LNCAP (cell line): ENCODE data around the gene RAET1G.

Experiments
- TF ChIP-seq, protein P1 (sequence below): fragments of 450-650 bp; IDR thresholded peaks from 2 replicates; pipeline ENCODE4 v1.5.1; 2017; ENCODE audit warnings: mild to moderate bottlenecking

The RAET1G gene

DNA sequence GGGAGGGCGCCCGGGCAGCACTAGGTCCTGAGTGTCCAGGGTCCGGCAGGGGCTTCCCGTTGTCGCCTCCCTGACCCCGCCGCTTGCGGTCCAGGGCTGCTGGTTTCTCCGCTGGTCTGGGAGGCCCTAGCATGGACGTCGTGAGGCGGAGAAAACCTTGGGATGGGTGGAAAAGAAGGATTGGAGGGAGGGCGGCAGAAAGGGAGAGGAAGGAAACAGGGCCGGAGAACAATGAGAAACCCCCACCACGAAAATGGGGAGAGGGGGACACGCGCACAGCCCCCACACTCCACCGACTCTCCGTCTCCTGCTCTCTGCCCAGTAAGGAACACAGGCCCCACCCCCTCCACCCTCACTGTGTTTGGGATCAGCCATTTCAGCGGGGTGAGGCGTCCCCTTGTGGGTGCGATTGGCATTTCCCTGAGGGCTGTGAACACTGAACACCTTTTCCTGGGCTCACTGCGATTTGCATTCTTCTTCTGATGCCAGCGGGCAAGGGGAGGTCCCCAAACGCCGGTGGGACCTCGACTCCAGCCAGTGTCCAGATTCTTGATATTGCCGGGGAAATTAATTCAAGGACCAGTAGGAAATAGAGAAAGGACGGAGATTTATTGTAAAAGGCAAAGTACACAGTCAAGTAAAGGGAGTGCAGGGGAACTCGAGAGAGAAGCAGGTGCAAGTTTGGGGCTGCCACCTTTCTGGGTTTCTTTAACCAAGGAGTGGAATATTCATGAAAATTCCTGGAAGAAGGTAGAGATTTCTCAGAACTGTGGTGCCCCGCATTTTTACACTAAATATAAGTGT, 3.3 kb upstream of the RAET1G start:
- TF ChIP-seq, protein P1, sequence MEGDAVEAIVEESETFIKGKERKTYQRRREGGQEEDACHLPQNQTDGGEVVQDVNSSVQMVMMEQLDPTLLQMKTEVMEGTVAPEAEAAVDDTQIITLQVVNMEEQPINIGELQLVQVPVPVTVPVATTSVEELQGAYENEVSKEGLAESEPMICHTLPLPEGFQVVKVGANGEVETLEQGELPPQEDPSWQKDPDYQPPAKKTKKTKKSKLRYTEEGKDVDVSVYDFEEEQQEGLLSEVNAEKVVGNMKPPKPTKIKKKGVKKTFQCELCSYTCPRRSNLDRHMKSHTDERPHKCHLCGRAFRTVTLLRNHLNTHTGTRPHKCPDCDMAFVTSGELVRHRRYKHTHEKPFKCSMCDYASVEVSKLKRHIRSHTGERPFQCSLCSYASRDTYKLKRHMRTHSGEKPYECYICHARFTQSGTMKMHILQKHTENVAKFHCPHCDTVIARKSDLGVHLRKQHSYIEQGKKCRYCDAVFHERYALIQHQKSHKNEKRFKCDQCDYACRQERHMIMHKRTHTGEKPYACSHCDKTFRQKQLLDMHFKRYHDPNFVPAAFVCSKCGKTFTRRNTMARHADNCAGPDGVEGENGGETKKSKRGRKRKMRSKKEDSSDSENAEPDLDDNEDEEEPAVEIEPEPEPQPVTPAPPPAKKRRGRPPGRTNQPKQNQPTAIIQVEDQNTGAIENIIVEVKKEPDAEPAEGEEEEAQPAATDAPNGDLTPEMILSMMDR: peak; percentile 92

DNA sequence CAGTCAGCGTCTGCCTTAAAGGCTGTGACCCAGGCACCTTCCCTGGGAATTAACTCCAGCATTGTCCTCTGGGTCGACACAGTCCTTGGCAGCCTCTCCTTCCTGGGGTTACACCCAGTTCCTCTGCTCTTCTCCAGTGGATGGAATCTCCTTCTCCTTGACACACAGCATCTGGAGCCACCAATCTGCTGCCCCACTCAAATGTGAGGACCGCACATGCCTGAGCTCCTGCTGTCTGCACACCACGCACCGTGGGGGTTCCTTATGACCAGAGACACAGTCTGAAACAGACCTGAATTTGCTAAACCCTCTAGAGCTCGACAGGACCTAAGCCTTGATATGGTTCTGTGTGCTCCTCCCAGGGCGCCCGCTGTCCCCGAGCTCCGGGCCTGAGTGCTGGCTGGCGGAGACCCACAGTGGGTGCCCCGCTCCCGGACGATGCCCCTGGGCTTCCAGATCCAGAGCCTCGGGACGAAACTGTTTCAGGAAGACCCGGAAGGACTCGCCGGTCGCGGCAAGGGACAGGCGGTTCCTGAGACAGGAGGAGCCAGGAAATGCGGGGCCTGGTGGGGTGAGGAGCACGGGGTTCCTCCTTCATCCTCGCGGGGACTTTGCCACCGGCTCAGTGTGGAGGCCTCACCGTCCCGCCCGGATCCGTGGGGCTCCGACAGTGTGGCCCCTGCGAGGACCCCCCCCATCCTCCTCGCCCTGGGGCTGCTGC, 2.5 kb upstream of the RAET1G start:
- TF ChIP-seq, protein P1: no peak

DNA sequence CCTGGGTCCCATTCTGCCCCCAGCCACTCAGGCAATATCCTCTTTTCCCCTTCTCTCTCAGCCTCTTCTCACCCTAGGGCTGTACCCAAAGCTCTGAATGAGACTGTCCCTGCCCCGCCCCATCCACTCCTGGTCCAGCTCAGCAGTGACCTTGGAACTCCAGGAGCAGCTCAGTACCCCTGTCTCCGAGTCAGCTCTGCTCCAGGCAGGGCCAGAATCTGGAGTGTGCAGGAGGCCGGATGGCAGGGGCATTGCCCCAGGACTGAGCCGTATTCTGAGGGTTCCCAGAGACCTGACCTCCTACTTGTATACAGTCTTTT, 2.0 kb upstream of the RAET1G start:
- TF ChIP-seq, protein P1: no peak

DNA sequence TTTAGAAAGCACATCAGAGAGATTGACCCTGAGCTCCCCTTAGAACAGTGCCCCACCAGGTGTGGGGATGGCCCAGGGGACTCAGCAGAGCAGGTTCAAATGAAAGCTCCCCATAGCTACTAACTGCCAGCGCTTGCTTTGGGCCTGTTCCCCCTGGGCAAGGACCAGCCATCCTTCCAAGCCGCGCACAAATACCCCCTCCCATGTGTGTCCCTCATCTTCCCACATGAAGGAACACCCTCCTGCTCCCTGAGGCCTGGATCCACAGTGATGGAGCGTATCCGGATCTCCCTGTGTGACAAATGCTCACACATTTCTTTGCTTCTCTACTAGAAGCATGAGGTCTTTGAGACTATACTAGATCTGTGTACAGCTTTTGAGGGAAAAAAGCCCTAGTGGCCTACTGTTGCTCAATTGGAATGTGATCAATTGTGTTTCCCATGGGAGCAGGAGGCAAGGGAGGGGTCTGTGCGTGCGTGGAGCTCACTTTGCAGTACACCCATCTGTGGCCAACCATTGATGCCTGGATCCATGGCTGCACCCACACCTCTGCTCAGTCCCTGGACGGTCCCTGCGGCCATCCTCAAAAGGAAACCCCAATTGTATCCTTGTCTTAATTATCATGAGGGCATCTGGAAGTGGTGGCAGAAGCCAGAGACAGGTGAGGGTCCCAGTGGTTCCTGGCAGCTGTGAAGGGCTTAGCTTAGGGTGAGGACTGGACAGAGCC, 1.4 kb upstream of the RAET1G start:
- TF ChIP-seq, protein P1: no peak

DNA sequence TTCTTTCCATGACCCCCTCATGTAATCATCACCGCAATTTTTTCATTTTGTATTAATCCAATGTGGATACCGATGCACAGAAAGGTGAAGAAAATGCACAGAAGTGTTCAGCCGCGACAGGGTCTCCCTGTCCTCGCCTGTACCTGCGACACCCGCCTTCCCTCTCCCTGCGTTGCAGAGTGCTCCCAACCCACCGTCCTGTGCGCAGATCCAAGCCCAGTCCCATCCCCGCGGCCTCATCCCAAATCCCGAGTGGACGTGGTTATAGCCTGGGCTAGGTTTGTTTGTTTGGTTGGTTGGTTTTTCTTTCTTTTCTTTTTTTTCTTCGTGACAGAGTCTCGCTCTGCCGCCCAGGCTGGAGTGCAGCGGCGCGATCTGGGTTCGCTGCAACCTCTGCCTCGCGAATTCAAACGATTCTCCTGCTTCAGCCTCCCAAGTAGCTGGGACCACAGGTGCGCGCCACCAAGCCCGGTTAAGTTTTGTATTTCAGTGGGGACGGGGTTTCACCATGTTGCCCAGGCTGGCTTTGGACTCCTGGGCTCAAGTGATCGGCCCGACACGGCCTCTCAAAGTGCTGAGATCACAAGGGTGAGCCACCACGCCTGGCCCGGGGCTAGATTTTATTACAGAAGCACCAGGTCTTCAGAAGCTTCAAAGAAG, 536 bp upstream of the RAET1G start:
- TF ChIP-seq, protein P1: no peak

DNA sequence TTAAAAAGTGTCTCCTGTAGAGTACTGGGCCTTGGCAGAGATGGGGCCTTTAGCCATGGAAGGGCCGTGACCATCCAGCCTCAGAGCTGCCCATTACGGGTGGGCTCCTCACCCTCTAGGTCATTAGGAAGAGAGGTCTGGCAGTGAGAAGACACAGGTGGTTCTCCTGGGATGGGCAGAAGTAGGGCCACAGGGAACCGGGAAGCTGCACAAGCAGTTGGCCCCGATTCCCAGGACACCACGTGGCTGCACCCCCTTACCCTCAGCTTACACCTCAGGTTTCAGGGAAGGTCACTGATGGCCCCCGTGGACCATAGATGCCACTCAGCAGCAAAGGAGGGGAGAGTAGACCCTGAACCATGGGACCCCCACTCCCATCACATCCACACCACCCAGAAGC, 1.6 kb downstream of the RAET1G start:
- TF ChIP-seq, protein P1: no peak

DNA sequence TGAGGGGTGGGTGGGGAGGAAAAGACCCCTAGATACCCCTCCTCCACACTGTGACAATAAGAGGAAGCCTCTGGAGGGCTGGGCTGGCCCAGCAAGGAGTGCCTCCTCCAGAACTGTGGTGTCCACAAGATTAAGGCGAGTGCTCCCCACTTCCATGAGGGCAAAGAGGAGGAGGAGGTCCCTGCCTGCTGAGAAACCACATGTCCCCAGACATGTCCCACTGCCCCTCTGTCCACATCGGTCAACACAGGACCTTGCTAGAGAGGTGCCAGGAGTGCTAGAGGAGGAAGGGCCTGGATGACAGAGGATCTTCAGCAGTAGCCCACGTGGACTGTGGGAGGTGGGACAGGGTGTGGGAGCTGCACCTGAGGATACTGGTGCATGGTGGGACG, 3.1 kb downstream of the RAET1G start:
- TF ChIP-seq, protein P1: no peak
